Hematopoietic multipotent progenitor cell treated with erythropoietin and hydrocortisone succinate and interleukin-3 and kit ligand, for 4 days (in vitro differentiated cells): ENCODE data around the gene KLK15.

Source experiments
- DNase-seq: peaks from one replicate; pipeline ENCODE4 v3.0.0-alpha.2; 2015

KLK15 gene, protein sequence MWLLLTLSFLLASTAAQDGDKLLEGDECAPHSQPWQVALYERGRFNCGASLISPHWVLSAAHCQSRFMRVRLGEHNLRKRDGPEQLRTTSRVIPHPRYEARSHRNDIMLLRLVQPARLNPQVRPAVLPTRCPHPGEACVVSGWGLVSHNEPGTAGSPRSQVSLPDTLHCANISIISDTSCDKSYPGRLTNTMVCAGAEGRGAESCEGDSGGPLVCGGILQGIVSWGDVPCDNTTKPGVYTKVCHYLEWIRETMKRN

DNA sequence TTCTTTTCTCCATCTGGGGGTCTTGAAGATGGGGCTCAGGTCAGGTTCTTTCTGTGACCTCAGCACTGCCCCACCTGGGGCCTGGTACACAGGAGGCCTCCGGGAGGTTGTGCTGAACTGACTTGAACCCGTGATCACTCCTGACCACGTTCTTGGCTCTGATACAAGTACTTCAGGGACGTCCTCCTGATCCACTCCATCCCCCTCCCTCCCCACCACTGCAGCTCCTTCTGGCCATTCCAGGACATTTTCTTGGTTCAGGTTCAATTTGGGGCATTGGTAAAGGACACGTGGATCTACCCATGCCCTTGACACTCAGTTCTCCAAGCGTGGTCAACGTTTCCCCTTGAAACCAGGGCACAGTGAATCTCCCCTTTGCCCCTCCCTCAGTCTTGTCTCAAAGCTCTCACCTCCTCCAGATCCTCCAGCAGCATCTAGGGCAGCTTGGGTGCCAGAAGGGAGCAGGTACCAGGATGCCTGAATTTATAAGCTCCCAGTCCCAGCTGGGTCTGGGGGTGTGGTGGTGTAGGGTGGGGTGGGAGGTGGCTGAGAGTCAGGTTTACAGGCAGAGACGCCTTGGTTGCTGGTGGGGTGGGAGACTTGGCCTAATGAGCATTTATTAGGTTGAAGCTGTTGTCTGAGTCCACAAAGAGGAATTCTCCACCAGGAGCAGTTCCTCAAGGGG, at the start of gene KLK15:
Gene KLK15 (minus strand): TSS at position 458 of the 685 bp plus-strand sequence. CDS start 2,082 bp downstream, outside the sequence.
- no peak for DNase-seq

DNA sequence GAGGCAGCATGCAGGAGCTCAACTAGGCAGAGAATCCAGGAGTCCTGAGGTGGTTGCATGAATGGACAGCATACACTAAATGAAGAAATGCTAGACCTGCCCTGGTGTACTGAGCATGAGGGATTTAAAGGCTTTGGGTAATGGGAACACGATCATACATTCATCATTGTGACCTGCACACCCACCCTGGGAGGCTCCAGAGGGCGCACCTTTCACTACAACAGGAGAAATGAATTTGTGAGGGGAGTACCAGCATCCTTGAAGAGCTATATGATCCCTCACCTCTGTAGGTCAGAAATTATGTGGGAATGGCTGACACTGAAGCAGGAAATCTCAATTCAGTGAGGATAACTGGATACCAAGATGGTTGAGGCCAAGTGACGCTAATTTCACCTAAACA, 48.8 kb upstream of the KLK15 start:
- DNase-seq, result no peak

DNA sequence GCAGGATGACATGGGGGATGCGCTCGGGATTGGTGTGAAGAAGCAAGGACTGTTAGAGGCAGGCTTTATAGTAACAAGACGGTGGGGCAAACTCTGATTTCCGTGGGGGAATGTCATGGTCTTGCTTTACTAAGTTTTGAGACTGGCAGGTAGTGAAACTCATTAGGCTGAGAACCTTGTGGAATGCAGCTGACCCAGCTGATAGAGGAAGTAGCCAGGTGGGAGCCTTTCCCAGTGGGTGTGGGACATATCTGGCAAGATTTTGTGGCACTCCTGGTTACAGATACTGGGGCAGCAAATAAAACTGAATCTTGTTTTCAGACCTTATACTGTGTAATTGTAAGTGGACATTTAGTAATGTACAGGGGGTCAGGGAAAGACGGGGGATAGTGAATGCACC, 46.9 kb upstream of the KLK15 start:
- DNase-seq, result no peak

DNA sequence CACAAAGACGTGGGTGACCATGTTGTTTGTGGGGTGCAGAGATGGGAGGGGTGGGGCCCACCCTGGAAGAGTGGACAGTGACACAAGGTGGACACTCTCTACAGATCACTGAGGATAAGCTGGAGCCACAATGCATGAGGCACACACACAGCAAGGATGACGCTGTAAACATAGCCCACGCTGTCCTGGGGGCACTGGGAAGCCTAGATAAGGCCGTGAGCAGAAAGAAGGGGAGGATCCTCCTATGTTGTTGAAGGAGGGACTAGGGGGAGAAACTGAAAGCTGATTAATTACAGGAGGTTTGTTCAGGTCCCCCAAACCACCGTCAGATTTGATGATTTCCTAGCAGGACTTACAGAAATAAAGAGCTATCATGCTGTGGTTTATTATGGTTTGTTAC, 45.5 kb upstream of the KLK15 start:
- peak; percentile 19 for DNase-seq

DNA sequence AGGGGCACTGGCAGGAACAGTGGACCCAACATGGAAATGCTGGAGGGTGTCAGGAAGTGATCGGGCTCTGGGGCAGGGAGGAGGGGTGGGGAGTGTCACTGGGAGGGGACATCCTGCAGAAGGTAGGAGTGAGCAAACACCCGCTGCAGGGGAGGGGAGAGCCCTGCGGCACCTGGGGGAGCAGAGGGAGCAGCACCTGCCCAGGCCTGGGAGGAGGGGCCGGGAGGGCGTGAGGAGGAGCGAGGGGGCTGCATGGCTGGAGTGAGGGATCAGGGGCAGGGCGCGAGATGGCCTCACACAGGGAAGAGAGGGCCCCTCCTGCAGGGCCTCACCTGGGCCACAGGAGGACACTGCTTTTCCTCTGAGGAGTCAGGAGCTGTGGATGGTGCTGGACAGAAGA, 44.0 kb upstream of the KLK15 start:
- no peak for DNase-seq

DNA sequence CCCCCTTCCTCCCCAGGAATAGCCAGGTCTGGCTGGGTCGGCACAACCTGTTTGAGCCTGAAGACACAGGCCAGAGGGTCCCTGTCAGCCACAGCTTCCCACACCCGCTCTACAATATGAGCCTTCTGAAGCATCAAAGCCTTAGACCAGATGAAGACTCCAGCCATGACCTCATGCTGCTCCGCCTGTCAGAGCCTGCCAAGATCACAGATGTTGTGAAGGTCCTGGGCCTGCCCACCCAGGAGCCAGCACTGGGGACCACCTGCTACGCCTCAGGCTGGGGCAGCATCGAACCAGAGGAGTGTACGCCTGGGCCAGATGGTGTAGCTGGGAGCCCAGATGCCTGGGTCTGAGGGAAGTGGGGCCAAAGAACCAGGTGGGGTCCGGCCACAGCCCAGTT, 43.1 kb upstream of the KLK15 start:
- DNase-seq, result no peak

DNA sequence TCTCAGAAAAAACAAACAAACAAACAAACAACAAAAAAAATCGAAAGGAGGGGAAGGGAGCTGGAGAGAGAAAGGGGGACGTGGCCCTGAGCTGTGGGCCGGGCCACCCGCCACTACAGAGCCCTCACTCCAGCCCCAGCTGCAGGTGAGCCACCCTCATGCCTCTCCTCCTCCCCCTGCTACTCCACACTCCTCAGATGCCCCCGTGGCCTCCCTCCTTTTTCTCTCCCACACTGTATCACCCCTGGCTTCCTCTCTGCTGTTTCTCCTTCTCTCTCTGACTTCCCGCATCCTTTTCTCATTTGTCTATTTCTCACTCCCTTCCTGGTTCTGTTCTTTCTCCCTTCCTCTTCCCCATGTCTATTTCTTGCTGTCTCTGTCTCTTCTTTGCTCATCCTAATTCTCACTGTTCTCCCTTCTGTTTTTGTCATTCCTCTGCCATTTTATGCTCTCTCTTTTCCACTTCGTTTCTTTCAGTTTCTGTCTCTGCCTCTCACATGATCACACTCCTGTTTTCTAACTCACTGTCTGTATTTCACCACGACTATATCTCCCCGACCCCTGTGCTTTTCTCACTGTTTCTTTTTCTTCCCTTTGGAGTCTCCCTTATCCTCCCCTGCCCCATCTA, 42.5 kb upstream of the KLK15 start:
- no peak for DNase-seq

DNA sequence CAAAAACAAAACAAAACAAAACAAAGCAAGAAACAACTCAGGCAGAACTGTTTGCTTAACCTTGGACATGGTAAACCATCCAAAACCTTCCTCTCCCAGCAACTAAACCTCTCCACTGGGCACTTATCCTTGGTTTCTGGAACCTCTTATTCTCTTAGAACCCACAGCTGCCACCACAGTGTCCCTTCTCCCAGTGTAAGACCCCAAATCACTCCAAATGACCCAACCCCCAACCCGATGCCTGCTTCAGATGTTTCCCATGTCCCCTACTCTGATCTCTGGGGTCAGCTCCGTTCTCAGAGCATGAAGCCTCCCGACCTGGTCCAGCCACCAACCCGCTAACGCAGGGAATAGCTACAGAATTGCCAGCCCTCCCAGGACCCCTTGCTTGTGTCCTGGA, 40.8 kb upstream of the KLK15 start:
- DNase-seq, result no peak

DNA sequence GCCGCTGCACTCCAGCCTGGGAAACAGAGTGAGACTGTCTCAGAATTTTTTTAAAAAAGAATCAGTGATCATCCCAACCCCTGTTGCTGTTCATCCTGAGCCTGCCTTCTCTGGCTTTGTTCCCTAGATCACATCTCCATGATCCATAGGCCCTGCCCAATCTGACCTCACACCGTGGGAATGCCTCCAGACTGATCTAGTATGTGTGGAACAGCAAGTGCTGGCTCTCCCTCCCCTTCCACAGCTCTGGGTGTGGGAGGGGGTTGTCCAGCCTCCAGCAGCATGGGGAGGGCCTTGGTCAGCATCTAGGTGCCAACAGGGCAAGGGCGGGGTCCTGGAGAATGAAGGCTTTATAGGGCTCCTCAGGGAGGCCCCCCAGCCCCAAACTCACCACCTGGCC, 39.7 kb upstream of the KLK15 start, which contains the start of gene KLK2:
Gene KLK2 (plus strand): TSS at position 384 of the 400 bp plus-strand sequence. CDS start 35 bp downstream, outside the sequence.
- DNase-seq, result no peak

DNA sequence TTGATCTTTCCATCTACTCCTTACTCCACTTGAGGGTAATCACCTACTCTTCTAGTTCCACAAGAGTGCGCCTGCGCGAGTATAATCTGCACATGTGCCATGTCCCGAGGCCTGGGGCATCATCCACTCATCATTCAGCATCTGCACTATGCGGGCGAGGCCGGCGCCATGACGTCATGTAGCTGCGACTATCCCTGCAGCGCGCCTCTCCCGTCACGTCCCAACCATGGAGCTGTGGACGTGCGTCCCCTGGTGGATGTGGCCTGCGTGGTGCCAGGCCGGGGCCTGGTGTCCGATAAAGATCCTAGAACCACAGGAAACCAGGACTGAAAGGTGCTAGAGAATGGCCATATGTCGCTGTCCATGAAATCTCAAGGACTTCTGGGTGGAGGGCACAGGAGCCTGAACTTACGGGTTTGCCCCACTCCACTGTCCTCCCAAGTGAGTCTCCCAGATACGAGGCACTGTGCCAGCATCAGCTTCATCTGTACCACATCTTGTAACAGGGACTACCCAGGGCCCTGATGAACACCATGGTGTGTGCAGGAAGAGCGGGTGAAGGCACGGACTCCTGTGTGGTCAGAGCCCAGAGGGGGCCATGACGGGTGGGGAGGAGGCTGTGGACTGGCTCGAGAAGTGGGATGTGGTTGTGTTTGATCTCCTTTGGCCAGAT, 37.2 kb upstream of the KLK15 start:
- DNase-seq, result peak; percentile 62

DNA sequence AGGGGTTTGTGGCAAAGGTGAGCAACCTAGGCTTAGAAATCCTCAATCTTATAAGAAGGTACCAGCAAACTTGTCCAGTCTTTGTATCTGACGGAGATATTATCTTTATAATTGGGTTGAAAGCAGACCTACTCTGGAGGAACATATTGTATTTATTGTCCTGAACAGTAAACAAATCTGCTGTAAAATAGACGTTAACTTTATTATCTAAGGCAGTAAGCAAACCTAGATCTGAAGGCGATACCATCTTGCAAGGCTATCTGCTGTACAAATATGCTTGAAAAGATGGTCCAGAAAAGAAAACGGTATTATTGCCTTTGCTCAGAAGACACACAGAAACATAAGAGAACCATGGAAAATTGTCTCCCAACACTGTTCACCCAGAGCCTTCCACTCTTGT, 36.1 kb upstream of the KLK15 start:
- DNase-seq, result no peak

DNA sequence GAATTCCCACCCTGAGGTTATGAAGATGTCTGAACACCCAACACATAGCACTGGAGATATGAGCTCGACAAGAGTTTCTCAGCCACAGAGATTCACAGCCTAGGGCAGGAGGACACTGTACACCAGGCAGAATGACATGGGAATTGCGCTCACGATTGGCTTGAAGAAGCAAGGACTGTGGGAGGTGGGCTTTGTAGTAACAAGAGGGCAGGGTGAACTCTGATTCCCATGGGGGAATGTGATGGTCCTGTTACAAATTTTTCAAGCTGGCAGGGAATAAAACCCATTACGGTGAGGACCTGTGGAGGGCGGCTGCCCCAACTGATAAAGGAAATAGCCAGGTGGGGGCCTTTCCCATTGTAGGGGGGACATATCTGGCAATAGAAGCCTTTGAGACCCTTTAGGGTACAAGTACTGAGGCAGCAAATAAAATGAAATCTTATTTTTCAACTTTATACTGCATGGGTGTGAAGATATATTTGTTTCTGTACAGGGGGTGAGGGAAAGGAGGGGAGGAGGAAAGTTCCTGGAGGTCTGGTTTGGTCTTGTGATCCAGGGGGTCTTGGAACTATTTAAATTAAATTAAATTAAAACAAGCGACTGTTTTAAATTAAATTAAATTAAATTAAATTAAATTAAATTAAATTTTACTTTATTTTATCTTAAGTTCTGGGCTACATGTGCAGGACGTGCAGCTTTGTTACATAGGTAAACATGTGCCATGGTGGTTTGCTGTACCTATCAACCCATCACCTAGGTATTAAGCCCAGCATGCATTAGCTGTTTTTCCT, 28.3 kb upstream of the KLK15 start:
- no peak for DNase-seq

DNA sequence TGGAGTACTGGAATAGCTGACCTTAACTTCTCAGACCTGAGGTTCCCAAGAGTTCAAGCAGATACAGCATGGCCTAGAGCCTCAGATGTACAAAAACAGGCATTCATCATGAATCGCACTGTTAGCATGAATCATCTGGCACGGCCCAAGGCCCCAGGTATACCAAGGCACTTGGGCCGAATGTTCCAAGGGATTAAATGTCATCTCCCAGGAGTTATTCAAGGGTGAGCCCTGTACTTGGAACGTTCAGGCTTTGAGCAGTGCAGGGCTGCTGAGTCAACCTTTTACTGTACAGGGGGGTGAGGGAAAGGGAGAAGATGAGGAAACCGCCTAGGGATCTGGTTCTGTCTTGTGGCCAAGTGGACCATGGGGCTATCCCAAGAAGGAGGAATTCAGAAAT, 27.6 kb upstream of the KLK15 start:
- DNase-seq, result no peak

DNA sequence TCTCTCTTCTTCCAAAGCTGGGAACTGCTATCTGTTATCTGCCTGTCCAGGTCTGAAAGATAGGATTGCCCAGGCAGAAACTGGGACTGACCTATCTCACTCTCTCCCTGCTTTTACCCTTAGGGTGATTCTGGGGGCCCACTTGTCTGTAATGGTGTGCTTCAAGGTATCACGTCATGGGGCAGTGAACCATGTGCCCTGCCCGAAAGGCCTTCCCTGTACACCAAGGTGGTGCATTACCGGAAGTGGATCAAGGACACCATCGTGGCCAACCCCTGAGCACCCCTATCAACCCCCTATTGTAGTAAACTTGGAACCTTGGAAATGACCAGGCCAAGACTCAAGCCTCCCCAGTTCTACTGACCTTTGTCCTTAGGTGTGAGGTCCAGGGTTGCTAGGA, 26.5 kb upstream of the KLK15 start:
- no peak for DNase-seq

DNA sequence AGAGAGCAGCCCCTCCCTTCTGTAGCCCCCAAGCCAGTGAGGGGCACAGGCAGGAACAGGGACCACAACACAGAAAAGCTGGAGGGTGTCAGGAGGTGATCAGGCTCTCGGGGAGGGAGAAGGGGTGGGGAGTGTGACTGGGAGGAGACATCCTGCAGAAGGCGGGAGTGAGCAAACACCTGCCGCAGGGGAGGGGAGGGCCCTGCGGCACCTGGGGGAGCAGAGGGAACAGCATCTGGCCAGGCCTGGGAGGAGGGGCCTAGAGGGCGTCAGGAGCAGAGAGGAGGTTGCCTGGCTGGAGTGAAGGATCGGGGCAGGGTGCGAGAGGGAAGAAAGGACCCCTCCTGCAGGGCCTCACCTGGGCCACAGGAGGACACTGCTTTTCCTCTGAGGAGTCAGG, 25.5 kb upstream of the KLK15 start:
- no peak for DNase-seq

DNA sequence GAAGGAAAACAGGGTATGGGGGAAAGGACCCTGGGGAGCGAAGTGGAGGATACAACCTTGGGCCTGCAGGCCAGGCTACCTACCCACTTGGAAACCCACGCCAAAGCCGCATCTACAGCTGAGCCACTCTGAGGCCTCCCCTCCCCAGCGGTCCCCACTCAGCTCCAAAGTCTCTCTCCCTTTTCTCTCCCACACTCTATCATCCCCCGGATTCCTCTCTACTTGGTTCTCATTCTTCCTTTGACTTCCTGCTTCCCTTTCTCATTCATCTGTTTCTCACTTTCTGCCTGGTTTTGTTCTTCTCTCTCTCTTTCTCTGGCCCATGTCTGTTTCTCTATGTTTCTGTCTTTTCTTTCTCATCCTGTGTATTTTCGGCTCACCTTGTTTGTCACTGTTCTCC, 24.0 kb upstream of the KLK15 start:
- DNase-seq, result no peak

DNA sequence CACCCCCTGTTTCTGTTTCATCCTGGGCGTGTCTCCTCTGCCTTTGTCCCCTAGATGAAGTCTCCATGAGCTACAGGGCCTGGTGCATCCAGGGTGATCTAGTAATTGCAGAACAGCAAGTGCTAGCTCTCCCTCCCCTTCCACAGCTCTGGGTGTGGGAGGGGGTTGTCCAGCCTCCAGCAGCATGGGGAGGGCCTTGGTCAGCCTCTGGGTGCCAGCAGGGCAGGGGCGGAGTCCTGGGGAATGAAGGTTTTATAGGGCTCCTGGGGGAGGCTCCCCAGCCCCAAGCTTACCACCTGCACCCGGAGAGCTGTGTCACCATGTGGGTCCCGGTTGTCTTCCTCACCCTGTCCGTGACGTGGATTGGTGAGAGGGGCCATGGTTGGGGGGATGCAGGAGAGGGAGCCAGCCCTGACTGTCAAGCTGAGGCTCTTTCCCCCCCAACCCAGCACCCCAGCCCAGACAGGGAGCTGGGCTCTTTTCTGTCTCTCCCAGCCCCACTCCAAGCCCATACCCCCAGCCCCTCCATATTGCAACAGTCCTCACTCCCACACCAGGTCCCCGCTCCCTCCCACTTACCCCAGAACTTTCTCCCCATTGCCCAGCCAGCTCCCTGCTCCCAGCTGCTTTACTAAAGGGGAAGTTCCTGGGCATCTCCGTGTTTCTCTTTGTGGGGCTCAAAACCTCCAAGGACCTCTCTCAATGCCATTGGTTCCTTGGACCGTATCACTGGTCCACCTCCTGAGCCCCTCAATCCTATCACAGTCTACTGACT, 21.4 kb upstream of the KLK15 start, which contains the start of gene KLK3:
Gene KLK3 (plus strand): TSS at position 280 of the 775 bp plus-strand sequence. CDS start 41 bp downstream, at position 321.
- DNase-seq, result no peak

DNA sequence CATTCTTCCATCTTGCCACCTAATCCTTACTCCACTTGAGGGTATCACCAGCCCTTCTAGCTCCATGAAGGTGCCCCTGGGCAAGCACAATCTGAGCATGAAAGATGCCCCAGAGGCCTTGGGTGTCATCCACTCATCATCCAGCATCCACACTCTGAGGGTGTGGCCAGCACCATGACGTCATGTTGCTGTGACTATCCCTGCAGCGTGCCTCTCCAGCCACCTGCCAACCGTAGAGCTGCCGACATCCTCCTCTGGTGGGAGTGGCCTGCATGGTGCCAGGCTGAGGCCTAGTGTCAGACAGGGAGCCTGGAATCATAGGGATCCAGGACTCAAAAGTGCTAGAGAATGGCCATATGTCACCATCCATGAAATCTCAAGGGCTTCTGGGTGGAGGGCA, 18.2 kb upstream of the KLK15 start:
- DNase-seq, result no peak

DNA sequence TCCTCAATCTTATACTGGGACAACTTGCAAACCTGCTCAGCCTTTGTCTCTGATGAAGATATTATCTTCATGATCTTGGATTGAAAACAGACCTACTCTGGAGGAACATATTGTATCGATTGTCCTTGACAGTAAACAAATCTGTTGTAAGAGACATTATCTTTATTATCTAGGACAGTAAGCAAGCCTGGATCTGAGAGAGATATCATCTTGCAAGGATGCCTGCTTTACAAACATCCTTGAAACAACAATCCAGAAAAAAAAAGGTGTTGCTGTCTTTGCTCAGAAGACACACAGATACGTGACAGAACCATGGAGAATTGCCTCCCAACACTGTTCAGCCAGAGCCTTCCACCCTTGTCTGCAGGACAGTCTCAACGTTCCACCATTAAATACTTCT, 17.4 kb upstream of the KLK15 start:
- no peak for DNase-seq

DNA sequence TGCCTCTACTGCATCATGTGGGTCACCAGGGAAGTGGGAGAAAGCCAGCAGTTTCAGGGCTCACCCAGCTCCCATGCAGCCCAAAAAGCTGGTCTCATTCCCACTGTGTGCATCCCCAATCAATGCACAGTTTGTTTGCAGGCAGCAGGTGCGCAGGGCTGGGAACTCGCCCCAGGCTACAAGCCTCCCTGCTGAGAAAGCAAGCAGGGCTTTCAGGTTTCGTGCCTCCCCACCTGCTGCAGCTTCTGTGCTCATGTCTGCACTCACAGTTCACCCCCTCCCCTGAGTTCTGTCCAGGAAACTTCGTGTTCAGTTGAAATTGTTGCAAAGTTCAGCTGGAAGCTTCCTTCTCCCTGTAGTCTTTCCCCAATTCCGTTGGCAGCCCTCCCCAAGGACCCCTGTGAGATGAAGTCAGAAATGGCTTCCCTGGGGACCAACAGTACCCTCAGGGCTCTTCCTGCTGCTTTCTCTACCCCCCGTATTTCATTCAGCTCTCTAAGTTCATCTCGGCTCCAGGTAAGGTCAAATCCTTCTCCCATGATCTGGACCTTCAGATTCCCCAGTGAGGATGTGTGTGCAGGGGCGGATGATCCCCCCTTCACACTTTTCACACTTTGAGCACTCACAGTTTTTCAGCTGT, 11.0 kb upstream of the KLK15 start:
- no peak for DNase-seq

DNA sequence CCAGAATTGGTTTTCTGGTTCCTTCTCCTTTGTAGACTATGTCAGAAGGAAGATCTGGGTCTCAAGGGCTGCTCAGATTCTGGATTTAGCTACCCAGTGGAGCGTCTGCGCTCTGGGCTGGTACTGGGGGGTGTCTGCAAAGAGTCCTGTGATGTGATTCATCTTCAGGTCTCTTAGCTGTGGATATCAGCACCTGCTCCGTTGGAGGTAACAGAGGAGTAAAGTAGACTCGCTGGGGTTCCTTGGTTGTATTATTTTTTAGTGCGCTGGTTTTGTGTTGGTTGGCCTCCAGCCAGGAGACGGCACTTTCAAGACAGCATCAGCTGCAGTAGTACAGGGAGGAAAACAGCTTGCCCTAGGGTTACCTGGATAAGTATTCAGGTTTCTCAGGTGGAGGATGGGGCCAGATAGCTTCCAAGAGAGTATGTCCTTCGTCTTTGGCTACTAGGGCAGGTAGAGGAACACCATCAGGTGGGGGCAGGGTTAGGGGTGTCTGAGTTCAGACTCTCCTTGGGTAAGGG, 10.4 kb upstream of the KLK15 start:
- DNase-seq, result no peak
